ENCODE data around the gene GRK6.

DNA sequence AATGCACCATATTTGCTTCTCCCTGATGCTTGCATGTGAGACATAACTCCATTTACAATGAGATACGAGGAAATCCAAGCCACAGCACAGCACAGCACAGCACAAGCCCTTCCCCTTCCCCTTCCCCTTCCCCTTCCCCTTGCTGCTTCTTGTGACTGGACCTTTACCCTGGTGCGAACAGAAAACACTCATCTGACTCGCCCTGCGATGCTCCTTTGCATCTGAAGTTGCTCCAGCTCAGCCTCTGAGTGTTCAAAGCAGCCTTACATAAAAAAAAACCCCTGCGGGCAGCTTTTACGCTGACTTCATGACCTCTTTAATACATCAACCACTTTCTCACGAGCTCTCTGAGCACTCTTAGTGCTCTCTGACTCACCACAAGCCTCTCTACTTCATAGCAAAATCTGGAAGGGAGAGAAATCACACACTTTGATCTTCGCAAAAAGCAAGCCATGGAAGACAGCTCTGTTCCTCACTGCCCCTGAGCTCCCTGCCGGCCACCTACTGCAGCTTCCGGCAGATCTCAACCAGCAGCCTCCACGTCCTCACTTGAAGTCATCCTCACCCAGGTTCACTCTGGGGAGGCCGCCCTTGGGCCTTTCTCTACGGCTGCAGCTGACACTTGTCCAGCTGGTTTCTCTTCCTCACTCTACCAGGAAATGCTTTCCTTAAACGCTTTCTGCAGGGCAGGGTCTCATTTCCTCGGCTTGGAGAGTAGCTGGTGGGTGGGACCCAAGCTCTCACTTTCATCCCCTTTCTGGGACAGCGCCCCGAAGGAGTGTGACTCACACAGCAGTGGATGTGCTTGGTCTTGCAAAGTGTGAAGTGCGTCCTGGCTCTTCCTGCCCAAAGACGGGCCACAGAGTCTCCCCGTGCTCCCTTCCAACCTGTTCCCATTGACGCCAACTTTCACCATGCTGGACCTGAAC, 37.0 kb upstream of the GRK6 start:
- TF ChIP-seq, protein P1, sequence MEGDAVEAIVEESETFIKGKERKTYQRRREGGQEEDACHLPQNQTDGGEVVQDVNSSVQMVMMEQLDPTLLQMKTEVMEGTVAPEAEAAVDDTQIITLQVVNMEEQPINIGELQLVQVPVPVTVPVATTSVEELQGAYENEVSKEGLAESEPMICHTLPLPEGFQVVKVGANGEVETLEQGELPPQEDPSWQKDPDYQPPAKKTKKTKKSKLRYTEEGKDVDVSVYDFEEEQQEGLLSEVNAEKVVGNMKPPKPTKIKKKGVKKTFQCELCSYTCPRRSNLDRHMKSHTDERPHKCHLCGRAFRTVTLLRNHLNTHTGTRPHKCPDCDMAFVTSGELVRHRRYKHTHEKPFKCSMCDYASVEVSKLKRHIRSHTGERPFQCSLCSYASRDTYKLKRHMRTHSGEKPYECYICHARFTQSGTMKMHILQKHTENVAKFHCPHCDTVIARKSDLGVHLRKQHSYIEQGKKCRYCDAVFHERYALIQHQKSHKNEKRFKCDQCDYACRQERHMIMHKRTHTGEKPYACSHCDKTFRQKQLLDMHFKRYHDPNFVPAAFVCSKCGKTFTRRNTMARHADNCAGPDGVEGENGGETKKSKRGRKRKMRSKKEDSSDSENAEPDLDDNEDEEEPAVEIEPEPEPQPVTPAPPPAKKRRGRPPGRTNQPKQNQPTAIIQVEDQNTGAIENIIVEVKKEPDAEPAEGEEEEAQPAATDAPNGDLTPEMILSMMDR (IDR thresholded peaks at IDR 0.05), result no peak
- TF ChIP-seq YY1 (IDR thresholded peaks at IDR 0.05; ENCODE audit: low read depth), result no peak
- TF ChIP-seq EZH2phosphoT487 (IDR thresholded peaks at IDR 0.05; ENCODE audit: borderline replicate concordance, low read depth), result no peak
- TF ChIP-seq POLR2AphosphoS5 (IDR thresholded peaks at IDR 0.05; ENCODE audit: low read depth, low read length), result no peak
- TF ChIP-seq RFX5 (IDR thresholded peaks at IDR 0.05; ENCODE audit: low read length), result no peak
- TF ChIP-seq, protein P2, sequence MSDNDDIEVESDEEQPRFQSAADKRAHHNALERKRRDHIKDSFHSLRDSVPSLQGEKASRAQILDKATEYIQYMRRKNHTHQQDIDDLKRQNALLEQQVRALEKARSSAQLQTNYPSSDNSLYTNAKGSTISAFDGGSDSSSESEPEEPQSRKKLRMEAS (IDR thresholded peaks at IDR 0.05; ENCODE audit: low read depth), result no peak
- no peak for TF ChIP-seq EP300 (IDR thresholded peaks at IDR 0.05; ENCODE audit: borderline replicate concordance in 1 of 2, low read depth in 1 of 2, low read length in 1 of 2)
- TF ChIP-seq, protein P3, sequence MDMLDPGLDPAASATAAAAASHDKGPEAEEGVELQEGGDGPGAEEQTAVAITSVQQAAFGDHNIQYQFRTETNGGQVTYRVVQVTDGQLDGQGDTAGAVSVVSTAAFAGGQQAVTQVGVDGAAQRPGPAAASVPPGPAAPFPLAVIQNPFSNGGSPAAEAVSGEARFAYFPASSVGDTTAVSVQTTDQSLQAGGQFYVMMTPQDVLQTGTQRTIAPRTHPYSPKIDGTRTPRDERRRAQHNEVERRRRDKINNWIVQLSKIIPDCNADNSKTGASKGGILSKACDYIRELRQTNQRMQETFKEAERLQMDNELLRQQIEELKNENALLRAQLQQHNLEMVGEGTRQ (IDR thresholded peaks at IDR 0.05; ENCODE audit: borderline replicate concordance, low read depth, low read length), result no peak
- no peak for TF ChIP-seq MXI1 (IDR thresholded peaks at IDR 0.05; ENCODE audit: low read depth, low read length)
- TF ChIP-seq, protein P4, sequence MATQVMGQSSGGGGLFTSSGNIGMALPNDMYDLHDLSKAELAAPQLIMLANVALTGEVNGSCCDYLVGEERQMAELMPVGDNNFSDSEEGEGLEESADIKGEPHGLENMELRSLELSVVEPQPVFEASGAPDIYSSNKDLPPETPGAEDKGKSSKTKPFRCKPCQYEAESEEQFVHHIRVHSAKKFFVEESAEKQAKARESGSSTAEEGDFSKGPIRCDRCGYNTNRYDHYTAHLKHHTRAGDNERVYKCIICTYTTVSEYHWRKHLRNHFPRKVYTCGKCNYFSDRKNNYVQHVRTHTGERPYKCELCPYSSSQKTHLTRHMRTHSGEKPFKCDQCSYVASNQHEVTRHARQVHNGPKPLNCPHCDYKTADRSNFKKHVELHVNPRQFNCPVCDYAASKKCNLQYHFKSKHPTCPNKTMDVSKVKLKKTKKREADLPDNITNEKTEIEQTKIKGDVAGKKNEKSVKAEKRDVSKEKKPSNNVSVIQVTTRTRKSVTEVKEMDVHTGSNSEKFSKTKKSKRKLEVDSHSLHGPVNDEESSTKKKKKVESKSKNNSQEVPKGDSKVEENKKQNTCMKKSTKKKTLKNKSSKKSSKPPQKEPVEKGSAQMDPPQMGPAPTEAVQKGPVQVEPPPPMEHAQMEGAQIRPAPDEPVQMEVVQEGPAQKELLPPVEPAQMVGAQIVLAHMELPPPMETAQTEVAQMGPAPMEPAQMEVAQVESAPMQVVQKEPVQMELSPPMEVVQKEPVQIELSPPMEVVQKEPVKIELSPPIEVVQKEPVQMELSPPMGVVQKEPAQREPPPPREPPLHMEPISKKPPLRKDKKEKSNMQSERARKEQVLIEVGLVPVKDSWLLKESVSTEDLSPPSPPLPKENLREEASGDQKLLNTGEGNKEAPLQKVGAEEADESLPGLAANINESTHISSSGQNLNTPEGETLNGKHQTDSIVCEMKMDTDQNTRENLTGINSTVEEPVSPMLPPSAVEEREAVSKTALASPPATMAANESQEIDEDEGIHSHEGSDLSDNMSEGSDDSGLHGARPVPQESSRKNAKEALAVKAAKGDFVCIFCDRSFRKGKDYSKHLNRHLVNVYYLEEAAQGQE (IDR thresholded peaks at IDR 0.05; ENCODE audit: low read depth, low read length), result no peak
